DND-41 (cell line): ENCODE results near the gene COG5.

Experiments
- ATAC-seq: fragments of 200-7000 bp; cut with Tn5 transposase; 3 replicates; pipeline ENCODE4 v1.9.1; 2021; ENCODE audit warnings: low read depth; ENCODE audit not compliant: insufficient read depth
- DNase-seq: peaks from one replicate; pipeline ENCODE4 v3.0.0-alpha.2; 2020
- H2AFZ ChIP-seq: 2 replicates; pipeline ENCODE4 v1.6.0; 2012; ENCODE audit warnings: low read depth, low read length
- H3K27ac ChIP-seq: 2 replicates; pipeline ENCODE4 v1.5.1; 2012; ENCODE audit warnings: low read length, inconsistent platforms
- H3K27me3 ChIP-seq: fragments of 200-600 bp; sonication (generic); 2 replicates; pipeline ENCODE4 v1.6.0; 2012; ENCODE audit warnings: low read length, mild to moderate bottlenecking, inconsistent platforms; ENCODE audit not compliant: insufficient read depth, poor library complexity
- H3K36me3 ChIP-seq: 2 replicates; pipeline ENCODE4 v1.5.1; 2012; ENCODE audit warnings: low read length, inconsistent platforms; ENCODE audit not compliant: insufficient read depth
- H3K4me1 ChIP-seq: 2 replicates; pipeline ENCODE4 v1.5.1; 2012; ENCODE audit warnings: mild to moderate bottlenecking, low read length; ENCODE audit not compliant: insufficient read depth
- H3K4me2 ChIP-seq: 2 replicates; pipeline ENCODE4 v1.6.0; 2012; ENCODE audit warnings: mild to moderate bottlenecking, moderate library complexity, low read length, inconsistent platforms; ENCODE audit not compliant: insufficient read depth
- H3K4me3 ChIP-seq, 2 experiments: fragments of 200-600 bp in 1 of 2; shearing (Covaris generic) in 1 of 2; 2 replicates each; pipeline ENCODE4 v1.5.1; 2012 to 2016; ENCODE audit warnings: inconsistent platforms in 2 of 2, low read length in 2 of 2, mild to moderate bottlenecking in 2 of 2, low read depth in 1 of 2, moderate library complexity in 1 of 2
- H3K79me2 ChIP-seq: 2 replicates; pipeline ENCODE4 v1.6.0; 2012; ENCODE audit warnings: low read length, inconsistent platforms; ENCODE audit not compliant: insufficient read depth
- H3K9ac ChIP-seq: 2 replicates; pipeline ENCODE4 v1.6.0; 2012; ENCODE audit warnings: low read depth, mild to moderate bottlenecking, inconsistent platforms, low read length, moderate library complexity
- H3K9me3 ChIP-seq: 2 replicates; pipeline ENCODE4 v1.5.1; 2012; ENCODE audit warnings: low read length, moderate library complexity, mild to moderate bottlenecking, inconsistent platforms; ENCODE audit not compliant: insufficient read depth, severe bottlenecking
- H4K20me1 ChIP-seq: 2 replicates; pipeline ENCODE4 v1.6.0; 2012; ENCODE audit warnings: low read length; ENCODE audit not compliant: insufficient read depth
- EZH2 ChIP-seq: IDR thresholded peaks from 3 replicates; pipeline ENCODE4 v1.6.1; 2012; ENCODE audit warnings: borderline replicate concordance, low read depth, mild to moderate bottlenecking, moderate library complexity, low read length, inconsistent platforms; ENCODE audit not compliant: severe bottlenecking
- TF ChIP-seq, protein P1 (sequence below): IDR thresholded peaks from 2 replicates; pipeline ENCODE4 v1.5.1; 2012; ENCODE audit warnings: borderline replicate concordance, low read length, moderate library complexity, mild to moderate bottlenecking; ENCODE audit not compliant: poor library complexity, severe bottlenecking; ENCODE audit errors: extremely low read depth

The COG5 gene

GRCh38 chr7:107372298-107372697, 191.4 kb downstream of the COG5 start:
- ATAC-seq, result no peak
- Histone ChIP-seq H3K4me1 (no peaks in the 10 kb centered on the region), H3K27me3 (no peaks in the 10 kb centered on the region), H4K20me1 (no peaks in the 10 kb centered on the region), H3K9me3 (no peaks in the 10 kb centered on the region), H3K79me2 (no peaks in the 10 kb centered on the region), H3K9ac (no peak overlapping the region), H3K4me3 (no peak overlapping the region), H3K36me3 (peaks cover 3% of the 10 kb centered on the region; the same call in 1 of the 2 replicates), H2AFZ (no peak overlapping the region), H3K4me2 (no peak overlapping the region), H3K27ac (no peak overlapping the region)
- DNase-seq, result no peak
- no peak for TF ChIP-seq EZH2
- TF ChIP-seq, protein P1, sequence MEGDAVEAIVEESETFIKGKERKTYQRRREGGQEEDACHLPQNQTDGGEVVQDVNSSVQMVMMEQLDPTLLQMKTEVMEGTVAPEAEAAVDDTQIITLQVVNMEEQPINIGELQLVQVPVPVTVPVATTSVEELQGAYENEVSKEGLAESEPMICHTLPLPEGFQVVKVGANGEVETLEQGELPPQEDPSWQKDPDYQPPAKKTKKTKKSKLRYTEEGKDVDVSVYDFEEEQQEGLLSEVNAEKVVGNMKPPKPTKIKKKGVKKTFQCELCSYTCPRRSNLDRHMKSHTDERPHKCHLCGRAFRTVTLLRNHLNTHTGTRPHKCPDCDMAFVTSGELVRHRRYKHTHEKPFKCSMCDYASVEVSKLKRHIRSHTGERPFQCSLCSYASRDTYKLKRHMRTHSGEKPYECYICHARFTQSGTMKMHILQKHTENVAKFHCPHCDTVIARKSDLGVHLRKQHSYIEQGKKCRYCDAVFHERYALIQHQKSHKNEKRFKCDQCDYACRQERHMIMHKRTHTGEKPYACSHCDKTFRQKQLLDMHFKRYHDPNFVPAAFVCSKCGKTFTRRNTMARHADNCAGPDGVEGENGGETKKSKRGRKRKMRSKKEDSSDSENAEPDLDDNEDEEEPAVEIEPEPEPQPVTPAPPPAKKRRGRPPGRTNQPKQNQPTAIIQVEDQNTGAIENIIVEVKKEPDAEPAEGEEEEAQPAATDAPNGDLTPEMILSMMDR, result no peak

GRCh38 chr7:107370816-107371215, 192.9 kb downstream of the COG5 start:
- TF ChIP-seq, protein P1, result no peak
- no peak for TF ChIP-seq EZH2
- H3K4me1 ChIP-seq, result no peaks in the 10 kb centered on the region
- H3K9ac ChIP-seq, result no peak overlapping the region
- H3K27ac ChIP-seq, result no peak overlapping the region
- DNase-seq (no peak), ATAC-seq (no peak)
- H4K20me1 ChIP-seq, result no peaks in the 10 kb centered on the region
- no peaks in the 10 kb centered on the region for H3K27me3 ChIP-seq
- H3K4me3 ChIP-seq, result no peak overlapping the region
- no peaks in the 10 kb centered on the region for H3K79me2 ChIP-seq
- no peaks in the 10 kb centered on the region for H3K9me3 ChIP-seq
- H3K4me2 ChIP-seq, result no peak overlapping the region
- no peak overlapping the region for H2AFZ ChIP-seq
- H3K36me3 ChIP-seq, result peaks cover 3% of the 10 kb centered on the region; the same call in 1 of the 2 replicates

GRCh38 chr7:107364787-107365186, 198.9 kb downstream of the COG5 start:
- no peak overlapping the region for H3K4me2 ChIP-seq
- no peaks in the 10 kb centered on the region for H3K27me3 ChIP-seq

More at GRCh38 chr7:107364787-107365186, 198.9 kb downstream of the COG5 start:
- Histone ChIP-seq H3K4me1 (no peaks in the 10 kb centered on the region), H3K79me2 (no peaks in the 10 kb centered on the region), H3K27ac (no peak overlapping the region), H3K36me3 (peaks cover 35% of the 10 kb centered on the region), H4K20me1 (no peaks in the 10 kb centered on the region), H3K9me3 (peaks cover 14% of the 10 kb centered on the region), H3K4me3 (no peak overlapping the region), H2AFZ (no peak overlapping the region), H3K9ac (no peak overlapping the region)
- TF ChIP-seq EZH2, result no peak
- TF ChIP-seq, protein P1, result no peak
- DNase-seq (no peak), ATAC-seq (no peak)
